ENCODE results near the gene LGR4. TPM values are rescaled to one million over a fixed set of nuclear protein-coding genes. Genes with fewer than 3 reads are reported as not detected.

The LGR4 gene
- total RNA-seq, 1 experiment from 2014 or later = 99.2 TPM

DNA sequence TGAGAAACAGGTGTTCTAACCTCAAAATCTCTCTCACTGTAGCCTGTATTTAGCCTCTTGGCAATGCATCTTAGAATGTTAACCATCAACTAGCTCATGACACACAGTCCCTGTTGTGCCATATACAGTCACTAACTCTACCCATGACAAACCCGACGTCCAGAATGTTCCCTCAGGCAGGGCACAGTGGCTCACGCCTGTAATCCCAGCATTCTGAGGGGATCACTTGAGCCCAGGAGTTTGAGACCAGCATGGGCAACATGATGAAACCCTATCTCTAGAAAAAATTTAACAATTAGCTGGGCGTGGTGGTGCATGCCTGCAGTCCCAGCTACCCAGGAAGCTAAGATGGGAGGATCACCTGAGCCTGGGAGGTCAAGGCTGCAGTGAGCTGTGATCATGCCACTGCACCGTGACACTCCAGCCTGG lies 91.3 kb downstream of the LGR4 start:
- H3K4me1 Mint-ChIP-seq = no peaks in the 10 kb centered on the region
- no peak overlapping the region for H3K4me3 Mint-ChIP-seq
- no peaks in the 10 kb centered on the region for H3K27me3 Mint-ChIP-seq (ENCODE audit: low read depth)

More for the DNA sequence above, 91.3 kb downstream of the LGR4 start:
- Histone ChIP-seq H2AK5ac (ENCODE audit: insufficient read length, low read length) (no peak overlapping the region), H3K56ac (ENCODE audit: insufficient read length, low read depth, low read length) (no peak overlapping the region), H3K4ac (ENCODE audit: low read depth, low read length) (no peak overlapping the region), H3K9me3 (ENCODE audit: control insufficient read depth, low read depth, low read length) (no peaks in the 10 kb centered on the region), H3K27me3 (ENCODE audit: insufficient read depth, low read length) (no peaks in the 10 kb centered on the region), H2BK12ac (ENCODE audit: insufficient read length, low read depth, low read length) (no peak overlapping the region), H3K4me1 (ENCODE audit: insufficient read depth, low read length) (no peaks in the 10 kb centered on the region), H3K14ac (ENCODE audit: insufficient read depth, low read length) (no peak overlapping the region), H4K20me1 (ENCODE audit: control insufficient read depth, insufficient read depth, insufficient read length) (no peaks in the 10 kb centered on the region), H4K91ac (ENCODE audit: insufficient read length, low read depth, low read length) (no peak overlapping the region), H3K79me2 (ENCODE audit: insufficient read depth, low read length) (no peaks in the 10 kb centered on the region), H2BK15ac (ENCODE audit: low read depth, low read length) (no peak overlapping the region), H3K18ac (ENCODE audit: insufficient read length, low read depth, low read length) (no peak overlapping the region), H3K23ac (ENCODE audit: insufficient read length, low read depth, low read length) (no peak overlapping the region), H3K79me1 (ENCODE audit: insufficient read depth, low read depth, low read length, poor library complexity, severe bottlenecking) (no peaks in the 10 kb centered on the region), H3K4me2 (ENCODE audit: insufficient read depth, insufficient read length, low read length) (no peak overlapping the region), H2AFZ (ENCODE audit: low read length) (no peak overlapping the region), H2BK5ac (ENCODE audit: insufficient read length, low read length) (no peak overlapping the region), H4K8ac (replicated peaks; ENCODE audit: insufficient read length, low read depth, low read length) (no peak overlapping the region), H3T11ph (ENCODE audit: low read length) (no peak overlapping the region), H3K9ac (ENCODE audit: extremely low read depth, insufficient read length, low read length) (no peak overlapping the region), H4K5ac (ENCODE audit: insufficient read length, low read depth, low read length) (no peak overlapping the region), H2BK120ac (ENCODE audit: low read depth, low read length, poor library complexity, severe bottlenecking) (no peak overlapping the region), H3K27ac (ENCODE audit: insufficient read length, low read depth, low read length) (no peak overlapping the region), H2BK20ac (ENCODE audit: low read depth, low read length, poor library complexity, severe bottlenecking) (no peak overlapping the region), H3K23me2 (ENCODE audit: insufficient read length, low read depth, low read length, poor library complexity, severe bottlenecking) (no peaks in the 10 kb centered on the region)
- no CpG with 5 or more reads among the region's 5 CpGs for WGBS (ENCODE audit: extremely low coverage, insufficient read length, low lambda C conversion rate)
- Mint-ChIP-seq H3K9me3 (no peaks in the 10 kb centered on the region), H3K27ac (peak overlapping the region in 1 of 3 experiments; percentile 31; a peak in 2 of 7 replicates), H3K36me3 (ENCODE audit: insufficient read depth in 1 of 3, low read depth in 3 of 3) (peaks cover 18 to 90% (median 79%) of the 10 kb centered on the region in 3 experiments; a peak in 6 of 7 replicates)
- TF ChIP-seq CTCF (conservative IDR thresholded peaks at IDR 0.05) = no peak
- DNase-seq = no peak

All from H9 (cell line).